K562 (cell line): ENCODE results near the gene TNNI2. TPM values are rescaled to one million over a fixed set of nuclear protein-coding genes. Genes with fewer than 3 reads are reported as not detected.

Source experiments
- BRF2 ChIP-seq: IDR thresholded peaks from 3 replicates; pipeline ENCODE4 v1.6.1; 2011; ENCODE audit warnings: borderline replicate concordance, mild to moderate bottlenecking; ENCODE audit not compliant: insufficient read length, insufficient read depth
- ETV5 ChIP-seq: sonication (generic); formaldehyde crosslinking; IDR thresholded peaks from 2 replicates; pipeline ENCODE4 v1.4.0; 2020; ENCODE audit warnings: low read depth, mild to moderate bottlenecking, missing genetic modification reagents
- LCOR ChIP-seq: sonication (generic); formaldehyde crosslinking; IDR thresholded peaks from 2 replicates; pipeline ENCODE4 v1.8.0; 2022; ENCODE audit warnings: mild to moderate bottlenecking, missing genetic modification reagents
- SIX5 ChIP-seq, 2 experiments: IDR thresholded peaks; 2 replicates each; pipeline ENCODE4 v1.6.1; 2011; ENCODE audit warnings: low read length in 2 of 2, borderline replicate concordance in 1 of 2, low read depth in 1 of 2, mild to moderate bottlenecking in 1 of 2, moderate library complexity in 1 of 2; ENCODE audit not compliant: insufficient read depth in 1 of 2
- polyA plus RNA-seq, 8 experiments: library from polyadenylated mRNA; depleted of rRNA in 4 of 8; stranded (reverse) in 5 of 8; unstranded in 3 of 8; fragments of >200 nt; fragmentation: Nextera tagmentation in 2 of 8; fragmentation: Illumina TruSeq in 1 of 8; extraction: Ambion mirVana in 2 of 8; extraction: Trizol in 1 of 8; gene quantifications; 2 replicates each; pipeline versions ENCODE4 v1.2.1 to v1.2.3, GENCODE V29; 2011 to 2014; ENCODE audit warnings: inconsistent platforms in 1 of 8, missing spikeins in 1 of 8
- total RNA-seq, 7 experiments: library from RNA; depleted of rRNA in 6 of 7; stranded (reverse); fragments of >200 nt in 6 of 7; fragmentation: Illumina TruSeq in 2 of 7; extraction: Trizol in 2 of 7; gene quantifications; 2 replicates each; pipeline versions ENCODE4 v1.2.1 to v1.2.3, GENCODE V29; 2011 to 2021; ENCODE audit warnings: low replicate concordance in 1 of 7
- TF ChIP-seq, protein P1 (sequence below): fragments of 450-650 bp; IDR thresholded peaks from 2 replicates; pipeline ENCODE4 v1.6.1; 2016; ENCODE audit warnings: low read depth
- TF ChIP-seq, protein P2 (sequence below), 2 experiments: fragments of 200-800 bp in 1 of 2; sonication (Bioruptor generic) in 1 of 2; sonication (generic) in 1 of 2; formaldehyde crosslinking in 1 of 2; IDR thresholded peaks in 1 of 2; conservative IDR thresholded peaks in 1 of 2; 2 replicates each; pipeline versions ENCODE4 v1.5.0 to v1.6.1; 2016 to 2020; ENCODE audit warnings: missing compliant biosample characterization in 1 of 2, missing genetic modification characterization in 1 of 2, missing genetic modification reagents in 1 of 2
- TF ChIP-seq, protein P3 (sequence below): fragments of 250-450 bp; sonication (Bioruptor Pico); IDR thresholded peaks from 2 replicates; pipeline ENCODE4 v1.5.0; 2022; ENCODE audit warnings: mild to moderate bottlenecking

The TNNI2 gene
- total and polyA plus RNA-seq, 9 of the 15 experiments (the other 6 are each of a cell fraction or from before 2014, with no cell fraction given) = not detected

DNA sequence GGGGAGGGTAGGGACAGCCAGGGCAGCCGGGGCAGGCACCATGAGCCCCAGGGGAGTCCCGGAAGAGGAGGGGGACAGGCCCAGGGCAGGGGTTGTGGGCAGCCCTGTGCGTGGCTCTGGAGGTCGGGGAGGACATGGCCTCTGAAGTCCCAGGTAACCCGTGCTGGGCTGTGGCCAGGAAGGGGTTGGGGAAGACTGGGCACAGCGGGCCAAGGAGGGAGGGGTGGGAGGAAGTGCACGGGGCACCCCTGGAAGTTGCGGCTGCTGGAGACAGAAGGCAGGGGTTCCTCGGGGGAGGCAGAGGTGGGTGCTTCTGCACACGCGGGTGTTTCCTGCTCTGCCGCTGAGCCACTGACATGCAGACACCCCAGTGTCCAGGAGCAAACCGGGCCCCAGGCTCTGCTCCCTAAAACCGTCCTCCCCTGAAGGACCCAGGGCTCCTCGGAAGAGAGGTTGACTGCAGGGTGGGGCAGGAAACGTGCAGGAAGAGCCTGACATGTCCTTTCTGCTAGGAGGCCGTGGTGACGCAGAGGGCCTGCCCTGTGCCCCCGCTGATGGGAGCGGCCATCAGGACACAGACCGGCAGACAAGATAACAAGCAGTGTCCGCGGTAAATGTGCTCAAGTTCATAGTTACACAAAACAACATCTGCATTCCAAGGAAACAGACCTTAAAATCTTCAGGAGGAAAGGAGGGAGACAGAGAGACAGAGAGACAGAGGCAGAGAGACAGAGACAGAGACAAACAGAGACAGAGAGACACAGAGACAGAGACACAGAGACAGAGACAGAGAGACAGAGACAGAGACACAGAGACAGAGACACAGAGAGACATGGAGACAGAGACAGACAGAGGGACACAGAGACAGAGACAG is 5.7 kb downstream of the TNNI2 start (continued):
- TF ChIP-seq, protein P1, sequence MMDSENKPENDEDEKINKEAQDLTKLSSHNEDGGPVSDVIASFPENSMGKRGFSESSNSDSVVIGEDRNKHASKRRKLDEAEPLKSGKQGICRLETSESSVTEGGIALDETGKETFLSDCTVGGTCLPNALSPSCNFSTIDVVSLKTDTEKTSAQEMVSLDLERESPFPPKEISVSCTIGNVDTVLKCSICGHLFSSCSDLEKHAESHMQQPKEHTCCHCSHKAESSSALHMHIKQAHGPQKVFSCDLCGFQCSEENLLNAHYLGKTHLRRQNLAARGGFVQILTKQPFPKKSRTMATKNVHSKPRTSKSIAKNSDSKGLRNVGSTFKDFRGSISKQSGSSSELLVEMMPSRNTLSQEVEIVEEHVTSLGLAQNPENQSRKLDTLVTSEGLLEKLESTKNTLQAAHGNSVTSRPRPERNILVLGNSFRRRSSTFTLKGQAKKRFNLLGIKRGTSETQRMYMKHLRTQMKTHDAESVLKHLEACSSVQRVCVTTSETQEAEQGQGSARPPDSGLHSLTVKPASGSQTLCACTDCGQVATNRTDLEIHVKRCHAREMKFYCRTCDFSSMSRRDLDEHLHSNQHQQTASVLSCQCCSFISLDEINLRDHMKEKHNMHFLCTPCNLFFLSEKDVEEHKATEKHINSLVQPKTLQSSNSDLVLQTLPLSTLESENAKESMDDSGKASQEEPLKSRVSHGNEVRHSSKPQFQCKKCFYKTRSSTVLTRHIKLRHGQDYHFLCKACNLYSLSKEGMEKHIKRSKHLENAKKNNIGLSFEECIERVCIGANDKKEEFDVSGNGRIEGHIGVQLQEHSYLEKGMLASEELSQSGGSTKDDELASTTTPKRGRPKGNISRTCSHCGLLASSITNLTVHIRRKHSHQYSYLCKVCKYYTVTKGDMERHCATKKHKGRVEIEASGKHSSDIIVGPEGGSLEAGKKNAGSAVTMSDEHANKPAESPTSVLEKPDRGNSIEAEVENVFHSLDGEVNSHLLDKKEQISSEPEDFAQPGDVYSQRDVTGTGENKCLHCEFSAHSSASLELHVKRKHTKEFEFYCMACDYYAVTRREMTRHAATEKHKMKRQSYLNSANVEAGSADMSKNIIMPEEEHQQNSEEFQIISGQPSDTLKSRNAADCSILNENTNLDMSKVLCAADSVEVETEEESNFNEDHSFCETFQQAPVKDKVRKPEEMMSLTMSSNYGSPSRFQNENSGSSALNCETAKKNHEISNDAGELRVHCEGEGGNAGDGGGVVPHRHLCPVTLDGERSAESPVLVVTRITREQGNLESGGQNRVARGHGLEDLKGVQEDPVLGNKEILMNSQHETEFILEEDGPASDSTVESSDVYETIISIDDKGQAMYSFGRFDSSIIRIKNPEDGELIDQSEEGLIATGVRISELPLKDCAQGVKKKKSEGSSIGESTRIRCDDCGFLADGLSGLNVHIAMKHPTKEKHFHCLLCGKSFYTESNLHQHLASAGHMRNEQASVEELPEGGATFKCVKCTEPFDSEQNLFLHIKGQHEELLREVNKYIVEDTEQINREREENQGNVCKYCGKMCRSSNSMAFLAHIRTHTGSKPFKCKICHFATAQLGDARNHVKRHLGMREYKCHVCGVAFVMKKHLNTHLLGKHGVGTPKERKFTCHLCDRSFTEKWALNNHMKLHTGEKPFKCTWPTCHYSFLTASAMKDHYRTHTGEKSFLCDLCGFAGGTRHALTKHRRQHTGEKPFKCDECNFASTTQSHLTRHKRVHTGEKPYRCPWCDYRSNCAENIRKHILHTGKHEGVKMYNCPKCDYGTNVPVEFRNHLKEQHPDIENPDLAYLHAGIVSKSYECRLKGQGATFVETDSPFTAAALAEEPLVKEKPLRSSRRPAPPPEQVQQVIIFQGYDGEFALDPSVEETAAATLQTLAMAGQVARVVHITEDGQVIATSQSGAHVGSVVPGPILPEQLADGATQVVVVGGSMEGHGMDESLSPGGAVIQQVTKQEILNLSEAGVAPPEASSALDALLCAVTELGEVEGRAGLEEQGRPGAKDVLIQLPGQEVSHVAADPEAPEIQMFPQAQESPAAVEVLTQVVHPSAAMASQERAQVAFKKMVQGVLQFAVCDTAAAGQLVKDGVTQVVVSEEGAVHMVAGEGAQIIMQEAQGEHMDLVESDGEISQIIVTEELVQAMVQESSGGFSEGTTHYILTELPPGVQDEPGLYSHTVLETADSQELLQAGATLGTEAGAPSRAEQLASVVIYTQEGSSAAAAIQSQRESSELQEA = 0 out of 2 replicates have a peak, but pooled peaks have one; percentile 44
- TF ChIP-seq, protein P2, sequence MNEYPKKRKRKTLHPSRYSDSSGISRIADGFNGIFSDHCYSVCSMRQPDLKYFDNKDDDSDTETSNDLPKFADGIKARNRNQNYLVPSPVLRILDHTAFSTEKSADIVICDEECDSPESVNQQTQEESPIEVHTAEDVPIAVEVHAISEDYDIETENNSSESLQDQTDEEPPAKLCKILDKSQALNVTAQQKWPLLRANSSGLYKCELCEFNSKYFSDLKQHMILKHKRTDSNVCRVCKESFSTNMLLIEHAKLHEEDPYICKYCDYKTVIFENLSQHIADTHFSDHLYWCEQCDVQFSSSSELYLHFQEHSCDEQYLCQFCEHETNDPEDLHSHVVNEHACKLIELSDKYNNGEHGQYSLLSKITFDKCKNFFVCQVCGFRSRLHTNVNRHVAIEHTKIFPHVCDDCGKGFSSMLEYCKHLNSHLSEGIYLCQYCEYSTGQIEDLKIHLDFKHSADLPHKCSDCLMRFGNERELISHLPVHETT (CRISPR knock-in tag; conservative IDR thresholded peaks at IDR 0.05 in 1 of 2, IDR thresholded peaks at IDR 0.05 in 1 of 2) = 0 out of 4 replicates have a peak, but pooled peaks of 1 of the 2 experiments have one; percentile 48
- TF ChIP-seq SIX5 (IDR thresholded peaks at IDR 0.05; ENCODE audit: borderline replicate concordance in 1 of 2, insufficient read depth in 1 of 2, low read depth in 1 of 2, low read length in 2 of 2) (no peak), BRF2 (no peak), LCOR (CRISPR knock-in tag) (no peak), ETV5 (CRISPR knock-in tag) (peak; percentile 82)
- TF ChIP-seq, protein P3, sequence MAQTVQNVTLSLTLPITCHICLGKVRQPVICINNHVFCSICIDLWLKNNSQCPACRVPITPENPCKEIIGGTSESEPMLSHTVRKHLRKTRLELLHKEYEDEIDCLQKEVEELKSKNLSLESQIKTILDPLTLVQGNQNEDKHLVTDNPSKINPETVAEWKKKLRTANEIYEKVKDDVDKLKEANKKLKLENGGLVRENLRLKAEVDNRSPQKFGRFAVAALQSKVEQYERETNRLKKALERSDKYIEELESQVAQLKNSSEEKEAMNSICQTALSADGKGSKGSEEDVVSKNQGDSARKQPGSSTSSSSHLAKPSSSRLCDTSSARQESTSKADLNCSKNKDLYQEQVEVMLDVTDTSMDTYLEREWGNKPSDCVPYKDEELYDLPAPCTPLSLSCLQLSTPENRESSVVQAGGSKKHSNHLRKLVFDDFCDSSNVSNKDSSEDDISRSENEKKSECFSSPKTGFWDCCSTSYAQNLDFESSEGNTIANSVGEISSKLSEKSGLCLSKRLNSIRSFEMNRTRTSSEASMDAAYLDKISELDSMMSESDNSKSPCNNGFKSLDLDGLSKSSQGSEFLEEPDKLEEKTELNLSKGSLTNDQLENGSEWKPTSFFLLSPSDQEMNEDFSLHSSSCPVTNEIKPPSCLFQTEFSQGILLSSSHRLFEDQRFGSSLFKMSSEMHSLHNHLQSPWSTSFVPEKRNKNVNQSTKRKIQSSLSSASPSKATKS (CRISPR knock-in tag) = no peak
